RWPE2 (cell line): ENCODE data around the gene DCLK3.

ENCODE experiments used
- ATAC-seq: fragments of 200-7000 bp; cut with Tn5 transposase; 3 replicates; pipeline ENCODE4 v1.9.1; 2021; ENCODE audit warnings: low read depth
- DNase-seq: peaks from one replicate; pipeline ENCODE4 v3.0.0-alpha.2; 2020; ENCODE audit warnings: low spot score
- H3K27ac ChIP-seq: fragments of 450-650 bp; 2 replicates; pipeline ENCODE4 v1.5.1; 2017; ENCODE audit warnings: mild to moderate bottlenecking; ENCODE audit not compliant: poor library complexity, severe bottlenecking
- H3K27me3 ChIP-seq: fragments of 250-450 bp; sonication (Bioruptor Pico); 2 replicates; pipeline ENCODE4 v1.5.1; 2021; ENCODE audit warnings: mild to moderate bottlenecking, moderate library complexity; ENCODE audit not compliant: insufficient read depth, poor library complexity, severe bottlenecking
- H3K36me3 ChIP-seq: fragments of 250-450 bp; sonication (Bioruptor Pico); 2 replicates; pipeline ENCODE4 v1.5.1; 2020; ENCODE audit warnings: low read depth, mild to moderate bottlenecking, moderate library complexity
- H3K4me1 ChIP-seq: fragments of 250-450 bp; sonication (Bioruptor Pico); 2 replicates; pipeline ENCODE4 v1.5.1; 2021; ENCODE audit warnings: mild to moderate bottlenecking, moderate library complexity; ENCODE audit not compliant: insufficient read depth, poor library complexity, severe bottlenecking
- H3K4me3 ChIP-seq: fragments of 250-450 bp; sonication (Bioruptor Pico); 2 replicates; pipeline ENCODE4 v1.5.1; 2021; ENCODE audit warnings: mild to moderate bottlenecking, moderate library complexity; ENCODE audit not compliant: severe bottlenecking
- H3K9me3 ChIP-seq: fragments of 250-450 bp; sonication (Bioruptor Pico); 2 replicates; pipeline ENCODE4 v1.5.1; 2021; ENCODE audit warnings: mild to moderate bottlenecking, moderate library complexity; ENCODE audit not compliant: severe bottlenecking
- TF ChIP-seq, protein P1 (sequence below): fragments of 450-650 bp; IDR thresholded peaks from one replicate; pipeline ENCODE4 v1.5.1; 2017; ENCODE audit warnings: mild to moderate bottlenecking, moderate library complexity; ENCODE audit not compliant: poor library complexity, severe bottlenecking

Gene DCLK3

DNA sequence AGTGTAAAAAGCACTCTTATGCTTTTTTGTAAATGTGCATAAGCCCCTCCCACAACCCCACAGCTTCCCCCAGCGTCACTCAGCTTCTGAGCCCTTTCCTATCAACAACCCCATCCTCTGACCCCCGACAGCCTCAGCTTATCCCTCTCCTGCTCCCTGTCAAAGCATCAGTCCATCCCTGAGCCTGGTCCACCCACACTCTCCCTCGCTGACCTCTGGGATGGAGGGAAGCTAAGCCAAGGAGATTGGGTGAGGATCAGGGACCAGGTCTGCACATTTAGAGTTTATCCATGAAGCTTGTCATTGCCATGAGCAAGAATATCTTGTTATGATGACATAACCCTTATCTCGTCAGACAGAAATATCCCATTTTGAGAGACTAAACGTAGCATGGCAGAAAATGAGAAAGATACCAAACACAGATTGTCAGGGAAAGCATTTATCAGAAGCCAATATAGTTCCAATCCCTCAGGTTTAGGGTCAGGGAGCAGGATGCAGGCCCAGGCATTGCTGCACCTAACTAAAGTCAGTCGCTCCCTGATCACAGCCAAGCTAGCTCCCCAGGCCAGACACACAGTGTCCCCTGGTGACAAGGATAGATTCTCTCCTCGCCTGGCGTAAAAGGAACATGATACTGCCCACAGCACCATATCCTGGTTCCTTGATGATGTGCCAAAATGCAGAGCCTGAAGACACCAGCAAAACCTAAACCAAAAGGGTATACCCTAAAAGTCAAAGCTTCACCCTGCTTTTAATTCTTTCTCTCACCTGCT is 66.9 kb downstream of the DCLK3 start:
- Histone ChIP-seq H3K4me1 (peaks cover 7% of the 10 kb centered on the region), H3K4me3 (no peak overlapping the region), H3K9me3 (no peaks in the 10 kb centered on the region), H3K36me3 (no peaks in the 10 kb centered on the region), H3K27ac (no peak overlapping the region), H3K27me3 (no peaks in the 10 kb centered on the region)
- no peak for ATAC-seq
- no peak for DNase-seq
- TF ChIP-seq, protein P1, sequence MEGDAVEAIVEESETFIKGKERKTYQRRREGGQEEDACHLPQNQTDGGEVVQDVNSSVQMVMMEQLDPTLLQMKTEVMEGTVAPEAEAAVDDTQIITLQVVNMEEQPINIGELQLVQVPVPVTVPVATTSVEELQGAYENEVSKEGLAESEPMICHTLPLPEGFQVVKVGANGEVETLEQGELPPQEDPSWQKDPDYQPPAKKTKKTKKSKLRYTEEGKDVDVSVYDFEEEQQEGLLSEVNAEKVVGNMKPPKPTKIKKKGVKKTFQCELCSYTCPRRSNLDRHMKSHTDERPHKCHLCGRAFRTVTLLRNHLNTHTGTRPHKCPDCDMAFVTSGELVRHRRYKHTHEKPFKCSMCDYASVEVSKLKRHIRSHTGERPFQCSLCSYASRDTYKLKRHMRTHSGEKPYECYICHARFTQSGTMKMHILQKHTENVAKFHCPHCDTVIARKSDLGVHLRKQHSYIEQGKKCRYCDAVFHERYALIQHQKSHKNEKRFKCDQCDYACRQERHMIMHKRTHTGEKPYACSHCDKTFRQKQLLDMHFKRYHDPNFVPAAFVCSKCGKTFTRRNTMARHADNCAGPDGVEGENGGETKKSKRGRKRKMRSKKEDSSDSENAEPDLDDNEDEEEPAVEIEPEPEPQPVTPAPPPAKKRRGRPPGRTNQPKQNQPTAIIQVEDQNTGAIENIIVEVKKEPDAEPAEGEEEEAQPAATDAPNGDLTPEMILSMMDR = peak; percentile 11

DNA sequence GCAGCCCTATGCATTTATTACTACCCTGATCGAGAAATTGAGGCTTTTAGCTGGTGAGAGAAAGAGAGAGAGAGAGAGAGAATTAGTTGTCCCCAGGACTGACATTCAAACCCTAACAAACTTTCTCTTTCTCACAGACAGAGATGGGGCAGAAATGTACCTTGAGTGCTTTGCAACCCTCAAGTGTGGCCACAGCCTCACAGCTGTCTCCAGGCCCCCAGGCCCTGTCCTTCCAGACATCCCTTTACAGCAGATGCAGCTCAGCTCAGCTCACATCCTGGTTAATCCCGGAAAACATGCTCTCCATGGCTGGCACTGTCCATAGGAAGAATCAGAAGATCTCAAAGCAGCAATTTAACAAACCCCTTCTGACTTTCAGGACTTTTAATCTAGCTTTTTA is 67.6 kb downstream of the DCLK3 start:
- H3K4me1 ChIP-seq = peaks cover 4% of the 10 kb centered on the region
- H3K4me3 ChIP-seq = no peak overlapping the region
- ATAC-seq (no peak), DNase-seq (no peak)
- no peaks in the 10 kb centered on the region for H3K36me3 ChIP-seq
- TF ChIP-seq, protein P1 = no peak
- H3K9me3 ChIP-seq = no peaks in the 10 kb centered on the region
- H3K27ac ChIP-seq = no peak overlapping the region
- no peaks in the 10 kb centered on the region for H3K27me3 ChIP-seq

DNA sequence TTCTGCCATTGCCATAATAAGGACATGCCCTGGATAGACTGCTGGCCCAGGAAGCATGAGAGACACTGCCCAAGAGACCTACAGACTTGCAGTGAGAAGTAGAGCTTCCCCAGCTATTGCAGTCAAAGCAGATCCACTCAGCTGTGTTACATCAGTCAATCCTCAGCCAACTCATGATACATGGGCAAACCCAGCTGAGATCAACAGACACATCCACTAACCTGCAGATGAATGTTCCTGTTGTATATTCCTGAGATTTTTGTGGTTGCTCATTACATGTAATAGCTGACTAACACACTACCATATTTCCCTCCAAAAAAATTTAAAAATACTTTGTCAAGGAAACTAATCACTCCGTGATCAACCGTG is 68.6 kb downstream of the DCLK3 start:
- Histone ChIP-seq H3K4me3 (no peak overlapping the region), H3K27ac (no peak overlapping the region), H3K27me3 (no peaks in the 10 kb centered on the region), H3K36me3 (no peaks in the 10 kb centered on the region), H3K9me3 (no peaks in the 10 kb centered on the region), H3K4me1 (no peaks in the 10 kb centered on the region)
- no peak for DNase-seq
- TF ChIP-seq, protein P1 = no peak
- ATAC-seq = peak; percentile 90

DNA sequence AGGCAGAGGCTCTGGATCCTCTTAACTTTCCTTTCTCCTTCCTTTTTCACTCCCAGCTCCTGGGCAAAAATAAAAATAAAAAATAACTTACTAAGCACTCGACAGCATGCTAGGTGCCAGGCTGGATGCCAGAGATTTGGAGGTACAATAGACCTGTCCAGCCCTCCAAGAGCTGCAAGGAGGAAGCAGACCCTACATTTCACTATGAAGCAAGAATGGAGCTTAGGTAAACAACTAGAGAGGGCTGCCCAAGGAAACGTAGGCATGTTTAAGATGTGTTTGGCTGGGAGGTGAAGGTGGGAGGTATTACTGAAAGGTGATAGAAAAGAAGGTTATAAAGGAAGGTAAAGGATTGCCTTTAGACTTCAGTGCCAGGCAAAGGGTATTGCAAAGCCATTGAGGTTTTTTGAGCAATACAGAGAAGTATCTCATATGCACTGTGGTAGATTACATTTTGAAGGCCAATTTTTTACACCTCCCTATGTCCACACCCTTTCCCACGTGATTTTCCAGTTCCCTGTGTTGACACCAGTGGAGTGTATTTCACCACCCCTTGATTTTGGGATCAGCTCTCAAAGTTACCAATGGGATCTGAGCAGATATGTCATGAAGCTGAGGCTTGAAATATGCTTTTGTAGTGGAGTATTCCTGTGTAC is 69.1 kb downstream of the DCLK3 start:
- H3K4me3 ChIP-seq = no peak overlapping the region
- no peak for DNase-seq
- H3K36me3 ChIP-seq = no peaks in the 10 kb centered on the region
- no peak for ATAC-seq
- TF ChIP-seq, protein P1 = no peak
- H3K27me3 ChIP-seq = no peaks in the 10 kb centered on the region
- H3K4me1 ChIP-seq = no peaks in the 10 kb centered on the region
- H3K27ac ChIP-seq = no peak overlapping the region
- H3K9me3 ChIP-seq = no peaks in the 10 kb centered on the region

DNA sequence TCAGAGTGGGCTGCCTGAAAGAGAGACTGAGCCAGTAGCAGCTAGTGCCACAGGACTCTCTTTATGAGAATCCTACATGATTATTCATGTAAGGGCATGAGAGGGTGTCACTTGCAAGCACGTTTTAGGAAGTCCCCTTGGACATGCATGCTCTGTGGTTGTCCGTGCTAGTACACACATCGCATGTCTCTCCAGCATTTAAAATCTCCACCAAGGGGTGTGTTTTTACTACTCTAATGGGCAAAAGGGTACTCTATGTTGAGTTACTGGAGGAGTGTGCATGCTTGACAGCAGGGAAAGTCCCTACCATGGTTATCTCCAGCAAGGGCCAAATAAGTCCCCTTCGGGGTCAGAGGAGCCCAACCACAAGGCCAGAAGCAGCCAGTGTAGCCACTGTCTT is 70.7 kb downstream of the DCLK3 start:
- no peaks in the 10 kb centered on the region for H3K4me1 ChIP-seq
- no peak overlapping the region for H3K4me3 ChIP-seq
- no peaks in the 10 kb centered on the region for H3K9me3 ChIP-seq
- H3K27ac ChIP-seq = no peak overlapping the region
- ATAC-seq (no peak), DNase-seq (no peak)
- H3K36me3 ChIP-seq = no peaks in the 10 kb centered on the region
- TF ChIP-seq, protein P1 = no peak
- H3K27me3 ChIP-seq = no peaks in the 10 kb centered on the region
